MCF 10A (cell line): Measurements from ENCODE around the gene GNAI3. TPM values are rescaled to one million over a fixed set of nuclear protein-coding genes. Genes with fewer than 3 reads are reported as not detected.
A peak's percentile ranks its signal among the peaks of the same experiment; 100 is the strongest.

Source experiments
- BruUV-seq: library from RNA; stranded (reverse); fragments of 400-500 nt; replicated peaks from 2 replicates; lab custom pipeline; 2021; lab: Mats Ljungman, UMichigan
- CTCF ChIA-PET: fragments of 300-600 bp; sonication (Branson Sonifier 250); formaldehyde crosslinking; extraction: SDS; loops from one replicate; lab custom pipeline; 2021; ENCODE audit warnings: antibody characterized with exemption, inconsistent platforms; lab: Yijun Ruan, JAX
- POLR2A ChIA-PET: fragments of 300-600, 350-650 bp; sonication (Branson Sonifier 250); formaldehyde crosslinking; extraction: SDS; loops from one replicate; lab custom pipeline; 2020; ENCODE audit warnings: antibody characterized with exemption, inconsistent platforms; lab: Yijun Ruan, JAX
- DNase-seq: peaks from one replicate; pipeline ENCODE4 v3.0.0-alpha.2; 2018; ENCODE audit not compliant: unreplicated experiment
- H3K27ac Mint-ChIP-seq: one replicate; pipeline ENCODE4 v1.8.0; 2022; ENCODE audit warnings: mild to moderate bottlenecking, low read depth, mixed read lengths; ENCODE audit not compliant: unreplicated experiment
- H3K27me3 Mint-ChIP-seq: one replicate; pipeline ENCODE4 v1.8.0; 2022; ENCODE audit warnings: mixed read lengths; ENCODE audit not compliant: insufficient read depth, unreplicated experiment
- H3K36me3 Mint-ChIP-seq: one replicate; pipeline ENCODE4 v1.8.0; 2022; ENCODE audit warnings: mild to moderate bottlenecking, moderate library complexity, mixed read lengths; ENCODE audit not compliant: insufficient read depth, unreplicated experiment
- H3K4me1 Mint-ChIP-seq: one replicate; pipeline ENCODE4 v1.8.0; 2022; ENCODE audit warnings: mixed read lengths; ENCODE audit not compliant: insufficient read depth, unreplicated experiment
- H3K4me3 Mint-ChIP-seq: one replicate; pipeline ENCODE4 v1.8.0; 2022; ENCODE audit warnings: mild to moderate bottlenecking, moderate library complexity, mixed read lengths; ENCODE audit not compliant: unreplicated experiment
- H3K9me3 Mint-ChIP-seq: one replicate; pipeline ENCODE4 v1.8.0; 2022; ENCODE audit warnings: mixed read lengths; ENCODE audit not compliant: unreplicated experiment
- intact Hi-C: fragments of 100-400 bp; cut with micrococcal nuclease; formaldehyde crosslinking; loops from 2 replicates; pipeline ENCODE4 v1.14.1; 2022
- total RNA-seq: library from RNA; stranded (reverse); gene quantifications from 2 replicates; pipeline ENCODE4 v1.2.3, GENCODE V29; 2022
- TF ChIP-seq, protein P1 (sequence below): fragments of 200-600 bp; IDR thresholded peaks from one replicate; pipeline ENCODE4 v1.8.0; 2022; ENCODE audit warnings: antibody characterized with exemption, mild to moderate bottlenecking; ENCODE audit not compliant: unreplicated experiment

GNAI3 gene
- total RNA-seq, 1 experiment from 2014 or later = 8.0 TPM

DNA sequence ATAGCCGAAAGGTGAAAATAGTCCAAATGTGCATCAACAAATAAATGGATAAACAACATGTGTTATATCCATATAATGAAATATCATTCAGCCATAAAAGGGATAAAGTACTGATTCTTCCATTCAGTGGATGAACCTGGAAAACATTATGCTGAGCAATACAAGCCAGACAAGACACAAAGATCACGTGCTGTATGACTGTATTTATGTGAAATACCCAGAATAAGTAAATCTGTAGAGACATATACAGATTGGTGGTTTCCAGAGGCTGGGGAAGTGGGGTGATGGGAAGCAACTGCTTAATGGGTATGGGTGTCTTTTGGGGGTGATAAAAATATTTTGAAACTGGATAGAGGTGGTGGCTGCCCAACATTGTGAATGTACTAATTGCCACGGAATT lies 94.2 kb downstream of the GNAI3 start:
- Mint-ChIP-seq H3K27ac (peak overlapping the region; percentile 76), H3K27me3 (no peaks in the 10 kb centered on the region), H3K4me1 (no peaks in the 10 kb centered on the region), H3K9me3 (no peaks in the 10 kb centered on the region), H3K4me3 (no peak overlapping the region), H3K36me3 (peaks cover 4% of the 10 kb centered on the region)
- BruUV-seq = no TSS peak
- intact Hi-C loops = loop anchor here (1.0 kb wide), 2 partner anchors 131 to 342 kb away; partner anchors contain the start of gene AHCYL1
- CTCF ChIA-PET = interaction anchor here (0.6 to 17.2 kb wide), 18 partner anchors 8 to 342 kb away, joined by 3 to 459 read pairs (median 4); partner anchors contain the start of gene AHCYL1
- no peak for DNase-seq
- TF ChIP-seq, protein P1, sequence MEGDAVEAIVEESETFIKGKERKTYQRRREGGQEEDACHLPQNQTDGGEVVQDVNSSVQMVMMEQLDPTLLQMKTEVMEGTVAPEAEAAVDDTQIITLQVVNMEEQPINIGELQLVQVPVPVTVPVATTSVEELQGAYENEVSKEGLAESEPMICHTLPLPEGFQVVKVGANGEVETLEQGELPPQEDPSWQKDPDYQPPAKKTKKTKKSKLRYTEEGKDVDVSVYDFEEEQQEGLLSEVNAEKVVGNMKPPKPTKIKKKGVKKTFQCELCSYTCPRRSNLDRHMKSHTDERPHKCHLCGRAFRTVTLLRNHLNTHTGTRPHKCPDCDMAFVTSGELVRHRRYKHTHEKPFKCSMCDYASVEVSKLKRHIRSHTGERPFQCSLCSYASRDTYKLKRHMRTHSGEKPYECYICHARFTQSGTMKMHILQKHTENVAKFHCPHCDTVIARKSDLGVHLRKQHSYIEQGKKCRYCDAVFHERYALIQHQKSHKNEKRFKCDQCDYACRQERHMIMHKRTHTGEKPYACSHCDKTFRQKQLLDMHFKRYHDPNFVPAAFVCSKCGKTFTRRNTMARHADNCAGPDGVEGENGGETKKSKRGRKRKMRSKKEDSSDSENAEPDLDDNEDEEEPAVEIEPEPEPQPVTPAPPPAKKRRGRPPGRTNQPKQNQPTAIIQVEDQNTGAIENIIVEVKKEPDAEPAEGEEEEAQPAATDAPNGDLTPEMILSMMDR = no peak
- POLR2A ChIA-PET = interaction anchor here (0.6 kb wide), 1 partner anchor 342 kb away, joined by 3 read pairs; the partner anchor contains the start of gene AHCYL1

DNA sequence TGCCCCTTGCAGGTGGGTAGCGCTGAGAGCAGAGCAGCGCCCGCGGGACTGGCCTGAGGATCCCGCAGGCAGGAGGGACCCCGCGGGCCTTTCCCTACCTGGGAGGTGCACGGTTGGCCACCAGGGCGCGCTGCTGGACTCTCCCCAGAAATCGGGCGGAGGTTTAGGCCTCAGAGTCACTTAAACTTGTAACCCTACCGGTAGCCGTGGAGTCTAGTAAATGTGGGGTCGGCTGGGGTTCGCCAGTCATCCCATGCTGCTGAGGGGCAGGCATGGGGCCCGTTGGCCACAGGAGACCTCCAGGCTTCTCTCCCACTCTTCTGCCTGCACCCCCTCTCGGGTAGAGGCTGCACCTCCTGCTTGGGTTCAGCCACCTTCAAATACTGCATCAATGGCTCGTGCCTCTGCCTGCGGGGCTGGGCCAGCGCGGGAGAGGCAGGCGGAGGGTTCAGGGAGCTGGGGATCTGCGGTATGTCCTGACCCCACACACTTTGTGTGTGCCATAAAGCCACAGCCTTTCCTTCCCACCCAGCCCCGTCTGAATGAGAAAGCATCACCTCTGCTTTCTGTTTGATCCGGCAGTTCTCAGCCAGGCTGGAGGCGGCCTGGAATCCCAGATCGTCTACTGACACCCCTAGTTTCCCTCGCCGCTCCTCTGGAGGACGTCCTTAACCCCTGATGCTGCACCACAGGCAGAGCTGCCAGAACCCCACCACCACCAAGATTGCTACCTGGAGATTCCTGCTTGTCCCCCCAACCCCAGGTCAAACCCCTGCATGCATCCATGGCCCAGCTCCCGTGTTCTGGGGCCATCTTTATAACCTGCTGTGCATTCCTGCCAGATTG lies 95.2 kb downstream of the GNAI3 start:
- Mint-ChIP-seq H3K4me1 (no peaks in the 10 kb centered on the region), H3K9me3 (no peaks in the 10 kb centered on the region), H3K4me3 (no peak overlapping the region), H3K27ac (no peak overlapping the region), H3K36me3 (peaks cover 4% of the 10 kb centered on the region), H3K27me3 (no peaks in the 10 kb centered on the region)
- no TSS peak for BruUV-seq
- peak; percentile 80 for DNase-seq
- intact Hi-C loops = loop anchor here (1.0 kb wide), 2 partner anchors 130 to 341 kb away; partner anchors contain the start of gene AHCYL1
- TF ChIP-seq, protein P1 = peak; percentile 85
- ChIA-PET CTCF (interaction anchor here (0.6 to 17.2 kb wide), 26 partner anchors 8 to 341 kb away, joined by 3 to 459 read pairs (median 4); partner anchors contain the start of genes AHCYL1 and EPS8L3), POLR2A (interaction anchor here (1.7 kb wide), 1 partner anchor 97 kb away, joined by 3 read pairs; no protein-coding TSS in a partner anchor)

GRCh38 chr1:109644670-109645069 lies 96.3 kb downstream of the GNAI3 start:
- DNase-seq = no peak
- peaks cover 3% of the 10 kb centered on the region for H3K36me3 Mint-ChIP-seq
- BruUV-seq = no TSS peak
- intact Hi-C loops = no loop called here
- no peak overlapping the region for H3K4me3 Mint-ChIP-seq
- TF ChIP-seq, protein P1 = no peak
- H3K27me3 Mint-ChIP-seq = no peaks in the 10 kb centered on the region
- no peak overlapping the region for H3K27ac Mint-ChIP-seq
- no peaks in the 10 kb centered on the region for H3K4me1 Mint-ChIP-seq
- POLR2A ChIA-PET = interaction anchor here (1.0 to 1.7 kb wide), 2 partner anchors 98 to 341 kb away, joined by 3 read pairs; no protein-coding TSS in a partner anchor
- CTCF ChIA-PET = interaction anchor here (0.6 to 17.2 kb wide), 6 partner anchors 11 to 340 kb away, joined by 3 to 459 read pairs (median 5); partner anchors contain the start of gene AHCYL1
- no peaks in the 10 kb centered on the region for H3K9me3 Mint-ChIP-seq

DNA sequence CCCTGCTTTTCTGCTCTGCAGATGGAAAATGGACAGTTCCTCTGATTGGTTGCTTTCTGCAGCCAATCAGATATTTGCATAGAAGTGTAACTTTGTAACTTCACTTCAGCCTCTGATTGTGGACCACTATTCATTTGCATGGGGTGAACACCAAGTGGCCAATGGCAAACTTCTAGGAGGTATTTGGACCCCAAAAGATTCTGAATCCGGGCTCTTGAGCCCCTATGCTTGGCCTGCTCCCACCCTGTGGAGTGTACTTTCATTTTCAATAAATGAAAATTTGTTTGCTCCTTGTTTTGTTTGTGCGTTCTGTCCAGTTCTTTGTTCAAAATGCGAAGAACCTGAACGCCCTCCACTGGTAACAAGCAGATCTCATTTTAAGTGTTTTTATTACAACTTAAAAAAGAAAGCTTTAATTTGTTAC lies 101.1 kb downstream of the GNAI3 start:
- DNase-seq = no peak
- BruUV-seq = no TSS peak
- H3K27me3 Mint-ChIP-seq = peaks cover 28% of the 10 kb centered on the region
- H3K27ac Mint-ChIP-seq = no peak overlapping the region
- TF ChIP-seq, protein P1 = no peak
- no peaks in the 10 kb centered on the region for H3K4me1 Mint-ChIP-seq
- peaks cover 6% of the 10 kb centered on the region for H3K36me3 Mint-ChIP-seq
- ChIA-PET POLR2A (interaction anchor here (1.4 to 1.6 kb wide), 2 partner anchors 101 to 103 kb away, joined by 4 read pairs; partner anchors contain the start of gene GNAI3), CTCF (interaction anchor here (0.6 to 7.5 kb wide), 7 partner anchors 9 to 332 kb away, joined by 3 to 75 read pairs (median 5); no protein-coding TSS in a partner anchor)
- no peaks in the 10 kb centered on the region for H3K9me3 Mint-ChIP-seq
- intact Hi-C loops = no loop called here
- H3K4me3 Mint-ChIP-seq = no peak overlapping the region
